HG02759 (cell line): ENCODE data around the gene ZNF439.
"Not testable (repeated sequence)": the region's sequence is repeated elsewhere in the genome, so short reads cannot be mapped to it uniquely, and the experiment has no call there.

Source experiments
- ATAC-seq: cut with Tn5 transposase; IDR thresholded peaks from one replicate; pipeline ENCODE4 v1.9.1; 2021; ENCODE audit warnings: mild to moderate bottlenecking, moderate library complexity; ENCODE audit not compliant: unreplicated experiment

ZNF439 gene

DNA sequence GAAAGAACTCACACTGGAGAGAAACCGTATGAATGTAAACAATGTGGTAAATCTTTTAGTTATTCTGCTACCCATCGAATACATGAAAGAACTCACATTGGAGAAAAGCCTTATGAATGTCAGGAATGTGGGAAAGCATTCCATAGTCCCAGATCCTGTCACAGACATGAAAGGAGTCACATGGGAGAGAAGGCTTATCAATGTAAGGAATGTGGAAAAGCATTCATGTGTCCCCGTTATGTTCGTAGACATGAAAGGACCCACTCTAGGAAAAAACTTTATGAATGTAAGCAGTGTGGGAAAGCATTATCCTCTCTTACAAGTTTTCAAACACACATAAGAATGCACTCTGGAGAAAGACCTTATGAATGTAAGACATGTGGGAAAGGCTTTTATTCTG is 19.2 kb downstream of the ZNF439 start:
- not testable (repeated sequence) for ATAC-seq

DNA sequence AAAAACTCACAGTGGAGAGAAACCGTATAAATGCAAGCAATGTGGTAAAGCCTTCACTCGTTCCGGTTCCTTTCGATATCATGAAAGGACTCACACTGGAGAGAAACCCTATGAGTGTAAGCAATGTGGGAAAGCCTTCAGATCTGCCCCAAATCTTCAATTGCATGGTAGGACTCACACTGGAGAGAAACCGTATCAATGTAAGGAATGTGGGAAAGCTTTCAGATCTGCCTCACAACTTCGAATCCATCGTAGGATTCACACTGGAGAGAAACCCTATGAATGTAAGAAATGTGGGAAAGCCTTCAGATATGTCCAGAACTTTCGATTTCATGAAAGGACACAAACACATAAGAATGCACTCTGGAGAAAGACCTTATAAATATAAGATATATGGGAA is 19.7 kb downstream of the ZNF439 start:
- ATAC-seq: no peak

DNA sequence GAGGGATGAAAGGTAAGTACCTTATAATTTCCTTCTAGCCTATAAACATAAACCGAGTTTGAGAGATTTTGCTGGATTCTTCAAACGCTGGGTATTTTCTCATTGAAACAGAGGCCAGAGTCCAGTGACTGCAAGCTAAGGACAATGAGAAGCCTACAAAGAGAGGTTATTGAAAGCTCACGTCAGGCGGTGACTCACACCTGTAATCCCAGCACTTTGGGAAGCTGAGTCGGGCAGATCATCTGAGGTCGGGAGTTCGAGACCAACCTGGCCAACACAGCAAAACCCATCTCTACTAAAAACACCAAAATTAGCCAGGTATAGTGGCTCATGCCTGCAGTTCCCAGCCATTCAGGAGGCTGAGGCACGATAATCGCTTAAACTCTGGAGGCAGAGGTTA is 24.1 kb downstream of the ZNF439 start:
- ATAC-seq: no peak

DNA sequence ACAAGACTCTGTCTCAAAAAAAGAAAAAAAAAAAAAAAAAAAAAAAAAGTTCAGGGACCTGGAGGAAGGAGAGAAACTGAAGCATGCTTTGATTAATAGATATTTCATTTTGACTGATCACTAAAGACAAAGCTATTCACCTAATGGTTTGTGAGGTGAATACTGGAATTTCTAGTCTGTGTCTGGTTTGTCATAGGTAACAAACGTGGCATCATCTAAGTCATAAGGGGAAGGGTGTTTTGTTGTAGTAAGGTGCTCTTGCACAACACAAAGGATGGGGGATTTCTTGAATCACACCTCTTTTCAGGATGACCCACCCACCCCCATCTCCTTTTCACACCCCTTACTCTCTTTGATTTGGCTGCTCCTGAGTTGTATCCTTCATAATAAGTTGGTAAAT is 25.2 kb downstream of the ZNF439 start:
- ATAC-seq: no peak

DNA sequence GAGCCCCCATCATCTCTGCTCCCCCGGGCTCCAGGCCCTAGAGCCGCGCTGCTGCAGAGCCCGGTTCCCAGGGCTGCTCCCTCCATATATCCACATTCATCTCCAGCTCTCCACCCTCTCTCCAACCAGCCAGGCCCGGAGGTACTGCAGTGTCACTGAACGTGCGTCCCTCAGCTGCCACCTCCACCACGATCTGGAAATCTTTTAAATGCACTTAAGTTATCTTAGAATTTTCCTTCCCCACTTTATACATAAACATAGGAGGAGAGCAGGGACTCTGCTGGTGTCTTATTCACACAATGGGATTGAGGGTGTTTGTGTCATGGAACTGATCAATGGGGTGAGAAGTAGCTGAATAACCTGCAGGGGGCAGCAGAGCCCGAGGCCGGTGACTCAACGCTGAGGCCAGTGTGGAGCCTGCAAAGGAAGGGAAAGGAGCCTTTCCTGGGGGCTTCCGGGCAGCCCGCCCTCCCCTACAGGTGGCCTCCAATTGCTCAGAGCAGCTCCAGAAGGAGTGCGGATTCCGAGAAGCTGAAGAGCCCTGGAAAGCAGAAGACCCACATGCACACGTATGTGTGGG is 31.3 kb downstream of the ZNF439 start:
- not testable (repeated sequence) for ATAC-seq

DNA sequence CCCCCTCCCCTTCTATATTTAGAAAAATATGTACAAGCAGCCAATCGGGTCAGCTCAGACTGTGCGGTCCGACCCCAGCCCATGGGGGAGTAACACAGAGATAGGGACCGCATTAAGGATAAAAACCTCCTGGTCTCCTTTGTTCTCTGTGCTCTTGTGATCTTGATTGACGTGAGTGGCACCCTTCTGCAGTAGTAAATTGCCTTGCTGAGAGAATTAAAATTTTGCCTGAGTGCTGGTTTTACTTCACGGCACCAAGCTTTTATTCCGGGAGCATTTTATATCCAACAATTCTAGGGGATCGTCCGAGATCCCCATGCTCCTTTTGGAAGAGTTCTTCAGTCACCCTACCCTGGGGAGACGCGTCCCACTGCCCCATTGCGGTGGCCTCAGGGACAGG is 32.1 kb downstream of the ZNF439 start:
- ATAC-seq: no peak

DNA sequence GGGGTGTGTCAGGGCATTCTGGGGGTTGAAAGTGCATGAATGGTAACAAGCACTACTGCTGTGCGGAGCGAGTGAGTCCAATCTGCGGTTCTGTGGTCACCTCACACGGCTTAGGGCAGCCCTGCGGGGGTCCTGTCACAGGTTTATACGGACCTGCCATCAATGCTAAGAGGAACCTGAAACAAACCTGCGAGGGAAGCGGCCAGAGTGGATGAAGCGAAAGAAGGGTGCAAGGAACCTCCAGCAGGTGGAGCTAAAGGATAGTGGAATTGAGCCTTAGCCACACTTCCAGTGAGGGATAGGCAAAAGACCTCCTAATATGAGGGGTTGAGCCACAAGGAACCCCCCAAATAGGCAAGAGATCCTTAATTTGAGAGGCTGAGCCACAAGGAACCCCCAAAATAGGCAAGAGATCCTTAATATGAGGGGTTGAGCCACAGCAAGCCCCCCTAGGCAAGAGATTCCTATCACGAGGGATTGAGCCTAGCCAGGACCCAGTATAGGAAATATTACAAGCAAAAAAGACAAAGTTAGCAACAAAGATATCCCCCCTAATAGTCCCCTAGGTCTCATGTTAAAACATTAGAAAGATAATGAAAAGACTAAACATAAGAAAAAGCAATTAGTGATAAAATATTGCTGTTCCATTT is 32.8 kb downstream of the ZNF439 start:
- ATAC-seq: no peak

DNA sequence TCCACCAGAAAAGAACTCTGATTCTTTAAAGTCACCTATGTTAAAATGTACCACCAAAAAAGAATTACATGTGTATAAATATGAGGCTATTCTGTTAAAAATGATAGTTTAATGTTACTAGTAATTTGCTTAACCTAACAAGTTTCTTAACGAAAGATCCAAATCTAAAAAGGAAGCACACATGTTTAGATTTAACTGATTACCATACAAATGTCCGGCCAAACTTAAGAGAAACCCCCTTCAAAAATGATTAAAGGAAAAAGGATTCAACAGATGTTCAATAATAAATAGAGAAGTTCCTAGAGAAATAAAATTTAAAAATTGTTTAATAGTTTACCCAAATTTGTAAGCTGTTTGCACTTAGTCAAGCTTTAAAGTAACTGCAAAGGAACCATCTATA is 34.1 kb downstream of the ZNF439 start:
- ATAC-seq: no peak

DNA sequence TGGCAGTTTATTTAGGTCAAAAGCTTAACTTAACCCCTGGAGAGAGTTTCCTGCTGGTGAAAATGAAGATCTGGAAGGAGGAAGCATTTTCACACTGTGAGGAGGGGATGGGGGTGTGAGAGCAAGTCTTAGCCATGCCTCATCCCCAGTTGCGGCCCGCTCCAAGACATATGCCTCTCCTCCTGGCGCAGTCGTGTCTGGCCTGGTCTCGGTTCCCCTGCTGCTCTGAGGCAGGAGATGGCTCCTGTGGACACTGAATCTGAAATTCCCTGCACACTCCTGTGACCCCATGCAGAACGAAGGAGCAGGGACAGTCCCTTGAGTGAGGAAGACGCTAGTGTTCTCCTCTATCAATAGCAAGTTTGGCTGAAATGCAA is 38.7 kb downstream of the ZNF439 start:
- ATAC-seq: peak; percentile 13

DNA sequence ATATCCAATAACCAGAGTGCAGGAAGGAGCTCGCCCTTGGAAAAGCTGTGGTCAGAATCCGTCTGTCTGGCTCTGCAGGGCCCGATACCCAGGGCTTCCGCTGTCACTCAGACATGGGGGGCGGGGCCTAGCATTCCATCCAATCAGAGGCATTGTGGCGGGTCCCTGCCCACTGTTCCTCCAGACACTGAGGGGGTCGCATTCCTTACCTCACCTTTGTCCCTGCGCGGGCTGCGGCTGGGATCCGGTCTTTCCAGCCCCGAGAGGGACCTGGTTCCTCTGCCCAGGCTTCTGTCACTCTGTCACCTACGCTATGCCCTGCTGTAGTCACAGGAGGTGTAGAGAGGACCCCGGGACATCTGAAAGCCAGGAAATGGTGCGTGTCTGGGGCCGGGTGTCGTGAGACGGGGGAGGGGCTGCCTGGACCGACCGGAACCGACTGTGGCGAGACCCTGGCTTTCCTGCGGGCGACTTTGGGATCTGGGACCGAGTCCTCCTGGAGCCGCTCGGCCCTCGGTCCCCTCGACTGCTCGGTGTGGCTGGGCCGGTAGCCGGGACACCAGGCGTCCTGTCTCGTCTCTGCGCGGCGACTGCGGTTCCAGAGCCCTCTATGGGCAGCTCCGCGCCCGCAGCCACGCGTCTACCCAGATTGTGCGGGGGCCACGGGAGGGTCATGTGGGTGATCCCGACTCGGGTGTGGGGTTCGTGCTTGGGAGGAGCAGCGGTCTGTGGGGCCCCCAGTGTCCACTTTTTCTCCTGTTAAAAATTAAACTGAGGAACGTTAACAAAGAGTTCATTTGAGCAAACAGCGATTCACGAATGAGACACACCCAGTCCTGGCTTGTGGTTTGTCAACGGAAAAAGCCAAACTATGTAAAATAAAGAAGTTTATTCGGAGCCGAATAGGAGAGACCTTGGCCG is 39.3 kb downstream of the ZNF439 start, which contains the start of gene ZNF69:
TSS of gene ZNF69 (plus strand) at position 172 of the 921 bp plus-strand sequence. CDS start at position 314, 142 bp downstream.
- ATAC-seq: peak; percentile 67

DNA sequence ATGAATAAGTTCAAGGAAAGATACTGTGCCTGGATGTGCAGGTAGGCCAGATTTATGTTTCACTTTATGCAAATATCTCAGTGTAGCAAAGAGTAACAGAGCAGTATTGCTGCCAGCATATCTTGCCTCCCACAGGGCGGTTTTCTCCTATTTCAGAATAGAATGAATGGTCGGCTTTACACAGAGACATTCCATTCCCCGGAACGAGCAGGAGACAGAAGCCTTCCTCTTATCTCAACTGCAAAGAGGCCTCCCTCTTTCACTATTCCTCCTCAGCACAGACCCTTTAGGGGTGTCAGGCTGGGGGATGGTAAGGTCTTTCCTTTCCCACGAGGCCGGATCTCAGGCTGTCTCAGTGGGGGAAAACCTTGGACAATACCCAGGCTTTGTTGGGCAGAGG is 41.4 kb downstream of the ZNF439 start:
- not testable (repeated sequence) for ATAC-seq

DNA sequence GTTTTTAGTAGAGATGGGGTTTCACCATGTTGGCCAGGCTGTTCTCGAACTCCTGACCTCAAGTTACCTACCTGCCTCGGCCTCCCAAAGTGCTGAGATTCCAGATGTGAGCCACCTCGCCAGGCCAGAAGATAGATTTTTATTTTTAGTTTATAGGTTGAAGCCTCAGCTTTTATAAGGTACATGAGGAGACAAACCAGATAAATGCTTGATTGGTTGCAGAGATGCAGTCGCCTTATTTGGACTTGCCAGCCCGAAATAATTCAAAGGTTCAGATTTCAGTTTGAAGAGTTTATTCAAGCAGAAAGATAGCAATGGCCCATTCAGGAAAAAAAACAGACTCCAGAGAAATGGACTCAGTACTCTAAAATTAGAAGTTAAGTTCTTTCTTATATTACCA is 42.1 kb downstream of the ZNF439 start:
- no peak for ATAC-seq

DNA sequence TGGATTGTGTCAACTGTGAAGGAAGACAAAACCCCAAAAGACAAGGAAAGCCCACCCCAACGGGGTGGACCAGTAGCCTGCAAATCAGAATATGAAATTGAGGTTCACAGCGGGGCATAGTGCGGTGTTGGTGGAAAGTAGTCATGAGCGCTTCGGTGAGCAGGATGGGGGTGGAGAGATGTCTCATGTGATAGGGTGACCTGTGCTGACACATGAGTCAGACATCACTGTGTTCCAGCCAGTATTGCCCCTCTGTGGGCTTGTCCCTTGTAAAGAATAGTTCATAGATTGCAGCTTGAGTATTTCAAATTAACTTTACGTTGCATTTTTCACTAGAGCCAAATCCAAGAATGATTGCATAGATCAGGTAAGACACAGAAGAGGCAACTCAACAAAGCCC is 46.3 kb downstream of the ZNF439 start:
- no peak for ATAC-seq

DNA sequence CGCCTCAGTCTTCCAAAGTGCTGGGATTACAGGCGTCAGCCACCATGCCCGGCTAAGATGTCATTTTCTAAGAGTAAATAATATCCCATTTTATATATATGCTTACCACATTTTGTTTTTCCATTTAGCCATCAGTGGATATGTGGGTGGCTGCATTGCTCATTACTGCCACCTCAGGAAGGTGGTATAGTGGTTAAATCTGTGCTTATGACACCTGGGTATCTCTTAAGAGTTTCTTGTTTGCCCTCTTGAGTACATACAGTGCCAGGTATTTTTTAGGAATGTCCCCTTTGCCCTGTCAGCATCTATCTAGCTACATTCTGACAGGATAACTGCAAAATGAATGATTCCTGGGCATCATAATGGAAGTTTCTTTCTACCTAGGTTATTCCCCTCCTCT is 53.7 kb downstream of the ZNF439 start:
- no peak for ATAC-seq

DNA sequence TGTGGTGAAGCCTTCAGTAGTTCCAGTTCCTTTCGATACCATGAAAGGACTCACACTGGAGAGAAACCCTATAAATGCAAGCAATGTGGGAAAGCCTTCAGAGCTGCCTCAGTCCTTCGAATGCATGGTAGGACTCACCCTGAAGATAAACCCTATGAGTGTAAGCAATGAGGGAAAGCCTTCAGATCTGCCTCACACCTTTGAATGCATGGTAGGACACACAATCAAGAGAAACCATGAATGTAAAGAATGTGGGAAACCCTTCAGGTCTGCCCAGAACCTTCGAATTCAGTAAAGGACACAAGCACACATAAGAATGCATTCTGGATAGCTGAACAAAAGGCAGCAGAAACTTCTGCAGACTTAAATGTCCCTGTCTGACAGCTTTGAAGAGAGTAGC is 57.4 kb downstream of the ZNF439 start:
- no peak for ATAC-seq

DNA sequence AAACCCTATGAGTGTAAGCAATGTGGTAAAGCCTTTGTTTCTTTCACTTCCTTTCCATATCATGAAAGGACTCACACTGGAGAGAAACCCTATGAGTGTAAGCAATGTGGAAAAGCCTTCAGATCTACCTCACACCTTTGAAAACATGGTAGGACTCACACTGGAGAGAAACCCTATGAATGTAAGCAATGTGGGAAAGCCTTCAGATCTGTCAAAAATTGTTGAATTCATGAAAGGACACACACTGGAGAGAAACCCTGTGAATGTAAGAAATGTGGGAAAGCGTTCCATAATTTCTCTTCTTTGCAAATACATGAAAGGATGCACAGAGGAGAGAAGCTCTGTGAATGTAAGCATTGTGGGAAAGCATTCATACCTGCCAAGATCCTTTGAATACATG is 63.4 kb downstream of the ZNF439 start:
- not testable (repeated sequence) for ATAC-seq

DNA sequence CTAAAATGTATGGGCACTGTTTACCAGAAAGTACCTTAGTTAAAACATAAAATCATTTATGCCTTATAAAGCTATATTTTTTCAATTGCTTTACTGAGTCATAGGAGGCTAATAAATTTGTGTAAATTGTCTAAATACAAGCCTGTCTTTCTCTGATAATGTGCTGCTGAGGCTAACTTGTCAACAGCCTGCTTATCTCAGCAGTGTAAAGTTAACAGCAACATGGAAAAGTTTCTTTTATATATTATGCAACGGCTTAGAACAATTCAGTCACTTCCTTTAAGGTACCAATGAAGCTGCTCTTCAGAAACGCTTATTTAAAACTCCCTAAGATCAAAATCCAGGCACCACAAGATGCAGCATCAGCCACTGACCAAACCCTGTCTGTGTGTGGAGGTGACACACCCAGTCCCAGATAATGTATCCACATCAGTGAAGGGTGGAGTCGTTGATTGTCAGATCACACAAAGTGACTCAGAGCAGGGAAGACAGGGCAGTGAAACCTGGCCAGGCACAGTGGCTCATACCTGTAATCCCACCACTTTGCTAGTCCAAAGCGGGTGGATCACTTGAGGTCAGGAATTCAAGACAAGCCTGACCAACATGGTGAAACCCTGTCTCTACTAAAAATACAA is 66.0 kb downstream of the ZNF439 start:
- not testable (repeated sequence) for ATAC-seq
